ENCODE results near the gene CHD2.

- TF ChIP-seq CTCF (IDR thresholded peaks at IDR 0.05) (no peak), POLR2A (IDR thresholded peaks at IDR 0.05) (peak in 1 of 2 donors; percentile 72), POLR2AphosphoS5 (IDR thresholded peaks at IDR 0.05; ENCODE audit: insufficient read depth in 1 of 2, low read depth in 1 of 2) (peak in 1 of 2 donors; percentile 46)
Measured at GRCh38 chr15:93072411-93073394, 172.6 kb downstream of the CHD2 start.
